Large intestine (tissue), 3 donors: ENCODE results near the gene ATP10B. TPM values are rescaled to one million over a fixed set of nuclear protein-coding genes. Genes with fewer than 3 reads are reported as not detected.

ENCODE experiments used
- DNase-seq, 2 donors: peaks; one replicate each; pipeline versions ENCODE4 v3.0.0 to v3.0.0-alpha.2; 2013
- H3K27ac ChIP-seq: one replicate; pipeline ENCODE4 v1.5.1; 2013; ENCODE audit warnings: low read length
- H3K27me3 ChIP-seq: 2 replicates; pipeline ENCODE4 v1.6.1; 2013; ENCODE audit warnings: low read length; ENCODE audit not compliant: control insufficient read depth, insufficient read depth
- H3K36me3 ChIP-seq: 2 replicates; pipeline ENCODE4 v1.6.1; 2013; ENCODE audit warnings: low read length; ENCODE audit not compliant: control insufficient read depth, insufficient read depth
- H3K4me1 ChIP-seq: one replicate; pipeline ENCODE4 v1.6.1; 2013; ENCODE audit warnings: low read length; ENCODE audit not compliant: control insufficient read depth, insufficient read depth
- H3K4me3 ChIP-seq: one replicate; pipeline ENCODE4 v1.5.1; 2013; ENCODE audit warnings: low read length
- H3K9me3 ChIP-seq: one replicate; pipeline ENCODE4 v1.6.1; 2013; ENCODE audit warnings: mild to moderate bottlenecking, low read depth, low read length, moderate library complexity; ENCODE audit not compliant: control insufficient read depth
- WGBS: methylation state at CpG from one replicate; pipeline ENCODE4 v1.1.5; 2013; ENCODE audit warnings: low lambda C conversion rate; ENCODE audit not compliant: insufficient coverage; 5-methylcytosine and 5-hydroxymethylcytosine counted together
- polyA plus RNA-seq: library from polyadenylated mRNA; unstranded; fragments of 120-200 nt; gene quantifications from one replicate; pipeline ENCODE4 v1.2.1, GENCODE V29; 2013

Gene ATP10B
- polyA plus RNA-seq, 1 donor = 35.6 TPM

- no peaks in the 10 kb centered on the region for H3K36me3 ChIP-seq
- 80% methylated on average over 2 of the region's 3 CpGs for WGBS
- H3K27me3 ChIP-seq = no peaks in the 10 kb centered on the region
Observed at GRCh38 chr5:160760008-160760407, 92.0 kb downstream of the ATP10B start.

GRCh38 chr5:160757194-160757593, 94.8 kb downstream of the ATP10B start:
- Histone ChIP-seq H3K27ac (no peak overlapping the region), H3K4me1 (no peaks in the 10 kb centered on the region), H3K27me3 (no peaks in the 10 kb centered on the region), H3K9me3 (peaks cover 7% of the 10 kb centered on the region), H3K36me3 (no peaks in the 10 kb centered on the region), H3K4me3 (no peak overlapping the region)
- DNase-seq = no peak
- WGBS = no CpG with 5 or more reads among the region's 1 CpG

More at GRCh38 chr5:160760008-160760407, 92.0 kb downstream of the ATP10B start:
- DNase-seq = no peak
- Histone ChIP-seq H3K9me3 (peaks cover 7% of the 10 kb centered on the region), H3K27ac (no peak overlapping the region), H3K4me3 (no peak overlapping the region), H3K4me1 (no peaks in the 10 kb centered on the region)

- Histone ChIP-seq H3K36me3 (no peaks in the 10 kb centered on the region), H3K27ac (no peak overlapping the region), H3K4me1 (no peaks in the 10 kb centered on the region), H3K4me3 (no peak overlapping the region), H3K9me3 (peaks cover 3% of the 10 kb centered on the region), H3K27me3 (no peaks in the 10 kb centered on the region)
- peak in 1 of 2 donors; percentile 27 for DNase-seq
- 100% methylated on average over 1 of the region's 4 CpGs for WGBS
Observed at GRCh38 chr5:160750938-160751657, 100.9 kb downstream of the ATP10B start.

DNA sequence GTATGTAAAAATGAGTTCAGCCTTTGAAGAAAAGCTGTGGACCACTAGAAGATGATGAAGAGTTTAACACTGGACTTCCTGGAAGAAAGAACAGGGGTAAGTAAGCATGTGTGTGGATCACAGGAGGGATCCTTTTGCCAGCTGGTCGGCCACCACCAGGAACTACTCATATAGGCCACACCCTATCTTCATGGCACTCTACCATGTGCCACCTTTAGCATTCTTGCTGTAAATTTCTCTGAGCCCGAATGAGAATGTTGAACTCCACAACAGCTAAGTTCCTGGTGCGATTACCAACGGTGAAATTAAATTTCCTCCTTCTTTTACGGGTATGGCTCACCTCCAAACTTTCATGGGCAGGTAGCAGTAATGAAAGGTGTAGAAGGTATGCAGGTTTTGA, 102.3 kb downstream of the ATP10B start:
- Histone ChIP-seq H3K4me3 (no peak overlapping the region), H3K4me1 (no peaks in the 10 kb centered on the region), H3K9me3 (no peaks in the 10 kb centered on the region), H3K27me3 (no peaks in the 10 kb centered on the region), H3K27ac (no peak overlapping the region), H3K36me3 (no peaks in the 10 kb centered on the region)
- DNase-seq = no peak
- WGBS = 100% methylated on average over 1 of the region's 5 CpGs

DNA sequence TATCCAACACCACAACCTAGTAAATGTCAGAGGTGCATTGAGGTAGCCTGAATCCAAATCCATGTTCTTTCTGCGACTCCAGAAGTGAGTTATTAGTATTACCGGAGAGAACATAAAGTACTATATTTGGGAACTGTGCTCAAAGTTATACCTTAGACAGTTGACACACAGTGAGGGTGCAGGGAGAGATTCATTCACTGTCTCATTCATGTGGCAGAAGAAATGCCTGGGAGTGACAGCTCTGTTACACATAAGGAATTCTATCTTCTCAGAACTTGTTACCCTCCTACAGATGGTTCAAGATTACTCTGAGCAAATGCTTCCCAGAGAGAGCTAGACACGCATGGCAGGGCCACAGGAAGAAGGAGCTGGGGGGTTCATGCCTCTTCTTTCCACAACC, 103.0 kb downstream of the ATP10B start:
- no peaks in the 10 kb centered on the region for H3K27me3 ChIP-seq
- H3K9me3 ChIP-seq = no peaks in the 10 kb centered on the region
- H3K36me3 ChIP-seq = no peaks in the 10 kb centered on the region
- H3K4me3 ChIP-seq = no peak overlapping the region
- no peak overlapping the region for H3K27ac ChIP-seq
- DNase-seq = no peak
- no peaks in the 10 kb centered on the region for H3K4me1 ChIP-seq
- 100% methylated on average over 1 of the region's 3 CpGs for WGBS

GRCh38 chr5:160747987-160748386, 104.0 kb downstream of the ATP10B start:
- Histone ChIP-seq H3K9me3 (no peaks in the 10 kb centered on the region), H3K27me3 (no peaks in the 10 kb centered on the region), H3K27ac (no peak overlapping the region), H3K36me3 (no peaks in the 10 kb centered on the region), H3K4me1 (no peaks in the 10 kb centered on the region), H3K4me3 (no peak overlapping the region)
- DNase-seq = no peak
- WGBS = no CpG with 5 or more reads among the region's 10 CpGs

DNA sequence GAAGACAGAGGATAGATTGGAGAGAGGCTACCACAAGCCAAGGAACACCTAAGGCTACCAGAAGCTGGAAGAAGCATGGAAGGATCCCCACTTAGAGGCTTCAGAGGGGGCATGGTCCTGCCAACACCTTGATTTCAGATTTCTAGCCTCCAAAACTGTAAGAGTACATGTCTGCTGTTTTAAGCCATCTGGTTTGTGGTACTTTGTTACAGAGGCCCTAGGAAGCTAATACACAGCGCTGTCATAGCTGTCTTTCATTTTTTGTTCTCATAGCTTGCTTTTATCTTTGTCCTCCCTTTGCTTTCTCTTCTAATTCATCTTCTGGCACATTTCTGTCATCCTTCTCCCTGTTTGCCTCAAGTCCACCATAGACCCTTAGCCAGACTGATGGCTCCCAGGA, 104.5 kb downstream of the ATP10B start:
- WGBS = 100% methylated on average over 1 of the region's 1 CpG
- no peaks in the 10 kb centered on the region for H3K9me3 ChIP-seq
- DNase-seq = no peak
- no peak overlapping the region for H3K27ac ChIP-seq
- no peaks in the 10 kb centered on the region for H3K4me1 ChIP-seq
- no peaks in the 10 kb centered on the region for H3K27me3 ChIP-seq
- no peak overlapping the region for H3K4me3 ChIP-seq
- no peaks in the 10 kb centered on the region for H3K36me3 ChIP-seq

DNA sequence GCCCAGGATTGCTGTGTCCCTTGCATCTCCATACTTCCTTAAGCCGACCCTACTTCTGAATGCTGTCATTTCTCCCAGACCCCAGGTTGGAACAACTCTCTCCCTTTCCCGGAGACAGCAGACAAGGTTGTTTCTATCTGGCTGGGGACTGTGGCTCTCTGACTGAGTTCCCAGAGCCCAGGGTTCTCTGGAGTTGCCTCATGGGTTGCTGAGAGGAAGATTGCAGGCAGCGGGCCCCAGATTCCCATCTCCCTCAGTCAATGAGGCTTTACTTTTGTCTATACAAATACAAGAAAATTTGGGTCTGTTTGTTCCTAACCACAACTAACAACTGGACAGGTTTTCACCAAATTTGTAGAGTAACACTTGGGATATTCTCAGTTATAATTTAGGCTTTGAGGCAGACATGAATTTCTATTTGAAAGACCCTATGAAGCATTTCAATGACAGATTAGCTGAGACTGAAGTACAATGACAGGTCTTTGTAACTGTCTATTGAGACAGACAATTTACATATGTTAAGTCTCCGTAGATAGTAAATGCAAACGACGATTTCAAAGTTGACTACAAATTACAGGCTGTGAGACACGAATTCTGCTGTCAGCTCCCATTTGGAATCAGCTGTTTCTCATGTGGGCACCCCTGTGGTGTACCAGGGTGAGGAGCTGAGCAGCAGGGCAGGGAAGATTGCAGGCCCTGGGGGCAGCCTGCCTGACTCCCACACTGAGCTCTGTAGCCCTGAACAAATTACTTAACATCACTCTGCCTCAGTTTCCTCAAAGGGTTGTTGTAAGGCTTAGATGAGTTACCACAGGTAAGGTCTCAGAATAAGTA, 107.5 kb downstream of the ATP10B start:
- Histone ChIP-seq H3K27me3 (no peaks in the 10 kb centered on the region), H3K27ac (no peak overlapping the region), H3K36me3 (no peaks in the 10 kb centered on the region), H3K9me3 (no peaks in the 10 kb centered on the region), H3K4me1 (no peaks in the 10 kb centered on the region), H3K4me3 (no peak overlapping the region)
- WGBS = no CpG with 5 or more reads among the region's 7 CpGs
- DNase-seq = no peak

- WGBS = 82% methylated on average over 2 of the region's 3 CpGs
Observed at GRCh38 chr5:160743027-160743426, 109.0 kb downstream of the ATP10B start.

DNA sequence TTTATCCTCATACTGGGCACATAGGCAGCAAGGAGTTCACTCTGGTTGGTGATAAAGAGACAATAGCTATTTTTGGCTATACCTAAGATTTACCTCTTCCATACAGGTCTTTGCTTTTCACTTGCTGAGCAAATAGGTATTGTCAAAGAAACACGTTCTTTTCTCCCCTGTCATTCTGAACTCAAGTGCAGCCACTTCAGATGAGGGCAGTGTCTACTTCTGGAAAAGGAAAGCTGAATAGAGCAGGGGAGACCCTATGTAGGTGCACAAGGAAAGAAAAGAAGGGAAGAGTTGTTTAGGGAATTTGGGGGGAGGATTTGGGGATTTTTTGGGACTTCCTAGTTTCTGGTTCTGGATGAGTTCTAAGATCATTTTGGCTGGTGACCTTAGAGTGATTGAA, 109.6 kb downstream of the ATP10B start:
- no peak for DNase-seq
- H3K27ac ChIP-seq = no peak overlapping the region
- no peaks in the 10 kb centered on the region for H3K27me3 ChIP-seq
- H3K4me3 ChIP-seq = no peak overlapping the region
- H3K36me3 ChIP-seq = no peaks in the 10 kb centered on the region
- WGBS = no CpG with 5 or more reads among the region's 1 CpG
- no peaks in the 10 kb centered on the region for H3K9me3 ChIP-seq
- no peaks in the 10 kb centered on the region for H3K4me1 ChIP-seq

More at GRCh38 chr5:160743027-160743426, 109.0 kb downstream of the ATP10B start:
- no peaks in the 10 kb centered on the region for H3K9me3 ChIP-seq
- H3K4me1 ChIP-seq = no peaks in the 10 kb centered on the region
- H3K4me3 ChIP-seq = no peak overlapping the region
- H3K27ac ChIP-seq = no peak overlapping the region
- no peak for DNase-seq
- H3K27me3 ChIP-seq = no peaks in the 10 kb centered on the region
- H3K36me3 ChIP-seq = no peaks in the 10 kb centered on the region
